K562 (cell line): Measurements from ENCODE around the gene USP15. TPM values are rescaled to one million over a fixed set of nuclear protein-coding genes. Genes with fewer than 3 reads are reported as not detected.
A peak's percentile ranks its signal among the peaks of the same experiment; 100 is the strongest.

Experiments used
- CEBPG ChIP-seq, 3 experiments: fragments of 200-800 bp in 1 of 3; sonication (Bioruptor generic) in 1 of 3; sonication (generic) in 1 of 3; formaldehyde crosslinking in 1 of 3; IDR thresholded peaks in 2 of 3; conservative IDR thresholded peaks in 1 of 3; 2 replicates each; pipeline versions ENCODE4 v1.6.1 to v1.8.0; 2016 to 2022; ENCODE audit warnings: missing compliant biosample characterization in 2 of 3, missing genetic modification characterization in 2 of 3, mild to moderate bottlenecking in 1 of 3, missing genetic modification reagents in 1 of 3
- CHD2 ChIP-seq: IDR thresholded peaks from 2 replicates; pipeline ENCODE4 v1.6.1; 2011; ENCODE audit warnings: low read depth, low read length
- EHMT2 ChIP-seq: fragments of 450-650 bp; IDR thresholded peaks from 2 replicates; pipeline ENCODE4 v1.6.1; 2018; ENCODE audit warnings: antibody characterized with exemption
- HDAC1 ChIP-seq, 2 experiments: fragments of 450-650 bp; IDR thresholded peaks; 2 replicates each; pipeline ENCODE4 v1.6.1; 2016 to 2017; ENCODE audit warnings: inconsistent platforms in 1 of 2, mild to moderate bottlenecking in 1 of 2, moderate library complexity in 1 of 2
- HOXB6 ChIP-seq: fragments of 250-450 bp; sonication (Bioruptor Pico); IDR thresholded peaks from 2 replicates; pipeline ENCODE4 v1.5.1; 2022; ENCODE audit warnings: mild to moderate bottlenecking, borderline replicate concordance
- NFXL1 ChIP-seq: fragments of 450-650 bp; formaldehyde crosslinking; IDR thresholded peaks from 2 replicates; pipeline ENCODE4 v1.4.0; 2021; ENCODE audit warnings: mild to moderate bottlenecking
- OTX1 ChIP-seq: fragments of 450-650 bp; formaldehyde crosslinking; IDR thresholded peaks from 2 replicates; pipeline ENCODE4 v1.4.0; 2022; ENCODE audit warnings: mild to moderate bottlenecking
- PRPF4 ChIP-seq: fragments of 200-400 bp; formaldehyde crosslinking; IDR thresholded peaks from one replicate; pipeline ENCODE4 v1.6.1; 2017; ENCODE audit warnings: low read length, low read depth, mild to moderate bottlenecking; ENCODE audit not compliant: insufficient read depth, poor library complexity, severe bottlenecking
- RCOR1 ChIP-seq, 2 experiments: IDR thresholded peaks; 2 replicates each; pipeline ENCODE4 v1.6.1; 2012; ENCODE audit warnings: low read depth in 2 of 2, low read length in 2 of 2, borderline replicate concordance in 1 of 2, improper control_type of control experiment in 1 of 2
- RREB1 ChIP-seq: fragments of 250-450 bp; sonication (Bioruptor Pico); IDR thresholded peaks from 2 replicates; pipeline ENCODE4 v1.4.0; 2020
- THAP12 ChIP-seq: fragments of 250-450 bp; sonication (Bioruptor Pico); IDR thresholded peaks from 2 replicates; pipeline ENCODE4 v1.9.0; 2021; ENCODE audit warnings: mild to moderate bottlenecking, inconsistent platforms
- YBX1 ChIP-seq: fragments of 450-650 bp; IDR thresholded peaks from 2 replicates; pipeline ENCODE4 v1.7.1; 2016; ENCODE audit warnings: mild to moderate bottlenecking
- ZBTB2 ChIP-seq: fragments of 450-650 bp; IDR thresholded peaks from 2 replicates; pipeline ENCODE4 v1.6.1; 2016; ENCODE audit warnings: antibody characterized with exemption
- ZNF133 ChIP-seq: fragments of 250-450 bp; sonication (Bioruptor Pico); IDR thresholded peaks from 2 replicates; pipeline ENCODE4 v1.4.0; 2020; ENCODE audit warnings: mild to moderate bottlenecking
- ZNF561 ChIP-seq: fragments of 450-650 bp; formaldehyde crosslinking; conservative IDR thresholded peaks from 2 replicates; pipeline ENCODE4 v1.4.0; 2020; ENCODE audit warnings: mild to moderate bottlenecking, moderate library complexity
- ZNF584 ChIP-seq: fragments of 200-800 bp; sonication (Bioruptor generic); IDR thresholded peaks from 2 replicates; pipeline ENCODE4 v1.6.1; 2016; ENCODE audit warnings: low read depth, mild to moderate bottlenecking, missing genetic modification characterization, missing compliant biosample characterization
- ZNF76 ChIP-seq: fragments of 250-450 bp; sonication (Bioruptor Pico); IDR thresholded peaks from 2 replicates; pipeline ENCODE4 v1.4.0; 2020; ENCODE audit warnings: mild to moderate bottlenecking, moderate library complexity, borderline replicate concordance
- ZNF778 ChIP-seq: fragments of 450-650 bp; formaldehyde crosslinking; IDR thresholded peaks from 2 replicates; pipeline ENCODE4 v1.4.0; 2020; ENCODE audit warnings: mild to moderate bottlenecking, moderate library complexity
- polyA plus RNA-seq, 8 experiments: library from polyadenylated mRNA; depleted of rRNA in 4 of 8; stranded (reverse) in 5 of 8; unstranded in 3 of 8; fragments of >200 nt; fragmentation: Nextera tagmentation in 2 of 8; fragmentation: Illumina TruSeq in 1 of 8; extraction: Ambion mirVana in 2 of 8; extraction: Trizol in 1 of 8; gene quantifications; 2 replicates each; pipeline versions ENCODE4 v1.2.1 to v1.2.3, GENCODE V29; 2011 to 2014; ENCODE audit warnings: inconsistent platforms in 1 of 8, missing spikeins in 1 of 8
- total RNA-seq, 7 experiments: library from RNA; depleted of rRNA in 6 of 7; stranded (reverse); fragments of >200 nt in 6 of 7; fragmentation: Illumina TruSeq in 2 of 7; extraction: Trizol in 2 of 7; gene quantifications; 2 replicates each; pipeline versions ENCODE4 v1.2.1 to v1.2.3, GENCODE V29; 2011 to 2021; ENCODE audit warnings: low replicate concordance in 1 of 7

The USP15 gene
- total and polyA plus RNA-seq, 9 of the 15 experiments (the other 6 are each of a cell fraction or from before 2014, with no cell fraction given): 140 to 272 (median 182) TPM

- TF ChIP-seq RREB1 (CRISPR knock-in tag) (no peak; the same call in 1 of the 2 replicates), ZNF561 (CRISPR knock-in tag) (no peak), OTX1 (CRISPR knock-in tag) (no peak), HOXB6 (CRISPR knock-in tag) (no peak), CEBPG (CRISPR knock-in tag; IDR thresholded peaks at IDR 0.05) (peak; percentile 29; the same call in 1 of the 2 replicates), CEBPG (tag; conservative IDR thresholded peaks at IDR 0.05 in 1 of 2, IDR thresholded peaks at IDR 0.05 in 1 of 2) (no peak), PRPF4 (no peak), HDAC1 (IDR thresholded peaks at IDR 0.05) (peak in 1 of 2 experiments; percentile 5; a peak in 2 of 4 replicates), ZNF778 (no peak), ZNF76 (peak; percentile 76; the same call in 1 of the 2 replicates), ZNF133 (CRISPR knock-in tag) (peak; percentile 77; the same call in 1 of the 2 replicates), ZBTB2 (peak; percentile 74), RCOR1 (IDR thresholded peaks at IDR 0.05; ENCODE audit: borderline replicate concordance in 1 of 2, low read depth in 2 of 2, low read length in 2 of 2) (peak in 1 of 2 experiments; percentile 37; a peak in 1 of 4 replicates), CHD2 (no peak), ZNF584 (CRISPR knock-in tag) (no peak; the same call in 1 of the 2 replicates), THAP12 (CRISPR knock-in tag) (peak; percentile 99), EHMT2 (0 out of 2 replicates have a peak, but pooled peaks have one; percentile 26), NFXL1 (CRISPR knock-in tag) (no peak), YBX1 (no peak)
These were observed at the start of gene USP15 (continued) for GRCh38 chr12:62259993-62260732.
